ENCODE results near the gene KLF5.
A peak's percentile ranks its signal among the peaks of the same experiment; 100 is the strongest.

KLF5 gene

GRCh38 chr13:73058736-73059459 is at the start of gene KLF5:
KLF5 (plus strand) TSS chr13:73059005; CDS start chr13:73059328, 323 bp downstream.
- no peak for TF ChIP-seq CTCF (conservative IDR thresholded peaks at IDR 0.05; ENCODE audit: low read depth)
- DNase-seq (ENCODE audit: low spot score): peak; percentile 97
- peak within 1 kb of the TSS; percentile 93 for H3K27ac ChIP-seq
- ChIA-PET CTCF (interaction anchor here (0.6 to 0.8 kb wide), 2 partner anchors 12 to 104 kb away, joined by 3 to 4 read pairs; no protein-coding TSS in a partner anchor), POLR2A (ENCODE audit: low non-redundant PET) (interaction anchor here (0.6 to 1.1 kb wide), 3 partner anchors 96 to 331 kb away, joined by 3 read pairs; no protein-coding TSS in a partner anchor)

GRCh38 chr13:73011751-73012150 is 47.1 kb upstream of the KLF5 start:
- no peak for DNase-seq (ENCODE audit: low spot score)
- POLR2A ChIA-PET (ENCODE audit: low non-redundant PET): no interaction called here
- no peak overlapping the region for H3K27ac ChIP-seq
- TF ChIP-seq CTCF (conservative IDR thresholded peaks at IDR 0.05; ENCODE audit: low read depth): no peak
- CTCF ChIA-PET: interaction anchor here (0.6 kb wide), 1 partner anchor 26 kb away, joined by 4 read pairs; no protein-coding TSS in a partner anchor

GRCh38 chr13:73015805-73016204 is 43.0 kb upstream of the KLF5 start:
- H3K27ac ChIP-seq: no peak overlapping the region
- TF ChIP-seq CTCF (conservative IDR thresholded peaks at IDR 0.05; ENCODE audit: low read depth): no peak
- no peak for DNase-seq (ENCODE audit: low spot score)
- POLR2A ChIA-PET (ENCODE audit: low non-redundant PET): no interaction called here
- CTCF ChIA-PET: no interaction called here

GRCh38 chr13:73018336-73018735 is 40.5 kb upstream of the KLF5 start:
- no peak for DNase-seq (ENCODE audit: low spot score)
- POLR2A ChIA-PET (ENCODE audit: low non-redundant PET): interaction anchor here (0.6 kb wide), 1 partner anchor 372 kb away, joined by 4 read pairs; no protein-coding TSS in a partner anchor
- TF ChIP-seq CTCF (conservative IDR thresholded peaks at IDR 0.05; ENCODE audit: low read depth): no peak
- H3K27ac ChIP-seq: no peak overlapping the region
- CTCF ChIA-PET: no interaction called here

GRCh38 chr13:73025217-73026012 is 33.4 kb upstream of the KLF5 start:
- ChIA-PET CTCF (interaction anchor here (0.6 kb wide), 1 partner anchor 20 kb away, joined by 3 read pairs; no protein-coding TSS in a partner anchor), POLR2A (ENCODE audit: low non-redundant PET) (no interaction called here)
- H3K27ac ChIP-seq: no peak overlapping the region
- TF ChIP-seq CTCF (conservative IDR thresholded peaks at IDR 0.05; ENCODE audit: low read depth): no peak
- DNase-seq (ENCODE audit: low spot score): peak; percentile 13

GRCh38 chr13:73034901-73035300 is 23.9 kb upstream of the KLF5 start:
- H3K27ac ChIP-seq: no peak overlapping the region
- DNase-seq (ENCODE audit: low spot score): no peak
- ChIA-PET POLR2A (ENCODE audit: low non-redundant PET) (no interaction called here), CTCF (interaction anchor here (0.6 kb wide), 1 partner anchor 18 kb away, joined by 3 read pairs; no protein-coding TSS in a partner anchor)
- TF ChIP-seq CTCF (conservative IDR thresholded peaks at IDR 0.05; ENCODE audit: low read depth): no peak

All from RWPE1 (cell line).